Stimulated activated CD8-positive, alpha-beta memory T cell treated with anti-CD3 and anti-CD28 coated beads, Interleukin-4, amount 100 ng/mL, for 1 hour (primary cell): ENCODE data around the gene SMR3A.

Source experiments
- DNase-seq, 2 donors: peaks; one replicate each; pipeline ENCODE4 v3.0.0-alpha.2; 2020; ENCODE audit warnings: low read depth in 2 of 2, low spot score in 1 of 2

SMR3A gene

GRCh38 chr4:70360460-70360859 is at the start of gene SMR3A:
SMR3A (plus strand) TSS chr4:70360760; CDS start chr4:70362116, 1,356 bp downstream.
- no peak for DNase-seq

DNA sequence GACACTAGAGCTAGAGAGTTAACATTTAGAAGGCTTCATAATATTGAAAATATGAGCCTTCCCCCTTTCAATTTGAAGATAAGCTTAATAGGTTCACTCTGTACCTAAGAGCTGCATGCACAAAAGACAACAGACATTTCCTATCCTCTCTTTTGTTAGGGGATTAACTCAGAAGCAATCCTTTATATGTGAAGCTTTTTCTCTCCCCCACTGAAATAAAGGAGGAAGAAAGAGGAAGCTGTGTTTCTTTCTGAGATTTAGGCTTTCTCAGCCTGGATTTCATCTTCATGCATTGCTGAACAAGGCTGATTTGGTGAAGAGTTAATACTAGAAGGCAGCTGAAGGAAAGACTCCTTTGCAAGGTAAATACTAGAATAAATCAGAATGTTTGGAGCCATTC is 46.8 kb upstream of the SMR3A start:
- DNase-seq, result no peak

DNA sequence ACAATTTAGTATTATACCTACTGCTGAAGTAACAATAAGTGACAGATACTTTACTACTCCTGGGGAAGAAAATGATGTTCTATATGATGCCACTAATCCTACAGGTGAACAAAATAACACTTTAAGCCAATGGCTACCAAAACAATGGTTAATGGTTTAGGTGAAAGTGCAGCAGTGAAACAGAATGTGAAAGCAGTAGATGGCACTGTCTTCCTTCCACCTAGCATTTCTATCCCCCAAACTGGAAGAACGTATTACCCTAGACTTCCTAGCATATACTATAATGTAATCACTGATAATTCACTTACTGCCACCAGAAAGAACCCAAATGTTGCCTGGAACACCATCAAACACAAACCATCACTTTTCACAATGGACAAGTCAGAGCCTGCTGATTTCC is 44.6 kb upstream of the SMR3A start:
- no peak for DNase-seq

- no peak for DNase-seq
Observed at GRCh38 chr4:70326052-70326451, 34.5 kb upstream of the SMR3A start.

- DNase-seq, result no peak
Observed at GRCh38 chr4:70334681-70335080, 25.9 kb upstream of the SMR3A start, which contains the start of gene CABS1. CABS1 (plus strand) TSS chr4:70334981; CDS start chr4:70335040, 59 bp downstream.

GRCh38 chr4:70336043-70336442 is 24.5 kb upstream of the SMR3A start:
- no peak for DNase-seq

- no peak for DNase-seq
Observed at GRCh38 chr4:70337886-70338420, 22.6 kb upstream of the SMR3A start.

- DNase-seq, result no peak
Observed at GRCh38 chr4:70356185-70356584, 4.4 kb upstream of the SMR3A start.

- no peak for DNase-seq
Observed at GRCh38 chr4:70359115-70359661, 1.4 kb upstream of the SMR3A start.

GRCh38 chr4:70364002-70364401 is 3.4 kb downstream of the SMR3A start:
- DNase-seq, result no peak

DNA sequence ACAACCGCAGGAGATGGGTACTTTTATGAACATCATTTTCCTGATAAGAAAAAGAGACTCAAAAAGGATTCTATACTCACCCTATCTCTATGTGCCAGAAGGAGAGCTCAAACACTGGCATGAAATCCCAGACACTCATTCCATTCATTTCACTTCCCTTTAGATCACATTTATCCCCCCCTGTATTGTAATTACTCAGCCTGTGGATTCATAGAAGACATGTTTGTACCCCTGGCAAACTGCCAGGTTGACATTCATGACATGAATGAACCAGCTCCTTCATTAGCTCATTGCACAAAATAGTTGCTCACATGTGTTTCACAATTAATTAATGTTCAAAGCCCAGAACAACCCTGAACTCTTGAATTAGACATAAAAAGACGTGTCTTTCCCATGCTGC is 4.9 kb downstream of the SMR3A start:
- DNase-seq, result no peak

- no peak for DNase-seq
Observed at GRCh38 chr4:70367813-70368212, 7.3 kb downstream of the SMR3A start.

- DNase-seq, result no peak
Observed at GRCh38 chr4:70371987-70372386, 11.4 kb downstream of the SMR3A start.

DNA sequence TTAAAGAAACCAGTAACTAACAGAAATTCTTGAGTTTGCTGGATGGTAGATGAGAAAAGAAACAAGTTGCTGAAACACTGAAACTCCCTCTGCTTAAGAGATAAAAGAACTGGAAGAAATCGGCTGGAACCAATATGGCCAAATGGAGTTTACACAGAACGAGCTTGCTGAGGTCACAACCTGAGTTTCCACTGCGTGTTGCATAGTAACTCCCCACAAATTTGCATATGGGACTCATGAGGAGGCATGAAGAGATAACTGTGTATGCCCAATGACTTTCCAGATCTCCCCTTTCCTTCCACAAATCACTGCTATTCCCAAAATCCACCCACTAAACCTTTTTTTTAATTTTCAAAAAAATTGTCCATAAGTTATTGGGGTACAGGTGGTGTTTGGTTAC is 12.2 kb downstream of the SMR3A start:
- no peak for DNase-seq

DNA sequence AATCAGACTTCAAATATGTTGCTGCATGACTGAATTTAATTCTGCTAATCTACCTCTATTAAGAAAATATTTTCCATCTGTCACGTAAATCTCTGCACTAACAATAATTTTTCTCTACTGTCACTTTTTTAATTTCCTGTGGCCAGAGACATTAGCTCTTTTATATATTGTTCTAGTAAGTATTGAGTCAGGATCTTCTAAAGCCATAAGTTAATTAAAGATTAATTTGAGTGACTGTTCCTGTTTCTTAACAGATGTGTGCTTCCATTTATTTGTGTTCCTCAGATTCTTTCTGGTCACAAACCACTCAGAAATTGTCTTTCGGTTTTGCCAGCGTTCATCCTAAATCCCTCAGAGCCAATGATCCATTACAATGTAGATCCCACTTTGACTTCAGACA is 20.0 kb downstream of the SMR3A start:
- no peak for DNase-seq

GRCh38 chr4:70382691-70383181 is 22.2 kb downstream of the SMR3A start, which contains the start of gene SMR3B:
SMR3B (plus strand) TSS chr4:70383131; CDS start chr4:70384511, 1,380 bp downstream.
- DNase-seq, result no peak

DNA sequence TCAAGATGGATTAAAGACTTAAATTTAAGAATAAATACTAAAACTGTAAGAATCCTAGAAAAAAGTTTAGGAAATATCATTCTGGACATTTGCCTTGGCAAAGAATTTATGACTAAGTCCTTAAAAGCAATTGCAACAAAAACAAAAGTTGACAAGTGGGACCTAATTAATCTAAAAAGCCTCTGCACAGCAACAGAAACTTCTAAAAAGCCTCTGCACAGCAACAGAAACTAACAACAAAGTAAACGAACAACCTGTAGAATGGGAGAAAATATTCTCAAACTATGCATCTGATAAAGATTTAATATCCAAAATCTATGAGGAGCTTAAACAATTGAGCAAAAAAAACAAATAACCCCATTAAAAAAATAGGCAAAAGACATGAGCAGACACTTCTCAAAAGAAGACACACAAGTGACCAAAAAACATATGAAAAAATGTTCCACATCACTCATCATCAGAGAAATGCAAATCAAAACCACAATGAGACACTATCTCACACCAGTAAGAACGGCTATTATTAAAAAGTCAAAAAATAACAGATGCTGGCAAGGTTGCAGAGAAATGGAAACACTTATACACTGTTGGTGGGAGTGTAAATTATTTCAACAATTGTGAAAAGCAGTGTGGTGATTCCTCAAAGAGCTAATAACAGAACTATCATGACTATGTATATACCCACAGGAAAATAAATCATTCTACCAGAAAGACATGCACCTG is 31.7 kb downstream of the SMR3A start:
- no peak for DNase-seq

GRCh38 chr4:70397580-70397979 is 37.0 kb downstream of the SMR3A start, which contains the start of gene OPRPN:
OPRPN (plus strand) TSS chr4:70397940; CDS start chr4:70399286, 1,346 bp downstream.
- no peak for DNase-seq

- no peak for DNase-seq
Observed at GRCh38 chr4:70399319-70399718, 38.8 kb downstream of the SMR3A start.

DNA sequence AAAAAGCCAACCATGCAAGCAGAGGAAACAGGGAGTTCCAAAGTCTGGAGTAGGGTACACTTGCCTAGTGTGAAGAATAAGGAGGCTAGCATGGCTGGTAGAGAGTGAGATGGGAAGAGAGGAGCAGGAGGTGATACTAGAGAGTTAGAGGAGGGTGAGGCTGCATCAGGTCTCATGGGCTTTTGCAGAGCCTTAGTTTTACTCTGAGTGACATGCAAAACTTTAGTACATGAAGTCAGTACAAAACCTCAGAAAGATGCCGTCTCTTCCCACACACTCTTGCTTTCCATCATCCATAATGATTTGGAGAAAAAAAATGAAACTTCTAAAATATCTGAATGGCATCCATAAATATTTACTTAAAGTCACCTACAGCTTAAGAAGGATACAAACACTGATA is 42.2 kb downstream of the SMR3A start:
- no peak for DNase-seq

- DNase-seq, result no peak
Observed at GRCh38 chr4:70405765-70406164, 45.2 kb downstream of the SMR3A start.
